ENCODE measurements around the gene LRRC32.
"Not testable (repeated sequence)": the region's sequence is repeated elsewhere in the genome, so short reads cannot be mapped to it uniquely, and the experiment has no call there.

The LRRC32 gene

DNA sequence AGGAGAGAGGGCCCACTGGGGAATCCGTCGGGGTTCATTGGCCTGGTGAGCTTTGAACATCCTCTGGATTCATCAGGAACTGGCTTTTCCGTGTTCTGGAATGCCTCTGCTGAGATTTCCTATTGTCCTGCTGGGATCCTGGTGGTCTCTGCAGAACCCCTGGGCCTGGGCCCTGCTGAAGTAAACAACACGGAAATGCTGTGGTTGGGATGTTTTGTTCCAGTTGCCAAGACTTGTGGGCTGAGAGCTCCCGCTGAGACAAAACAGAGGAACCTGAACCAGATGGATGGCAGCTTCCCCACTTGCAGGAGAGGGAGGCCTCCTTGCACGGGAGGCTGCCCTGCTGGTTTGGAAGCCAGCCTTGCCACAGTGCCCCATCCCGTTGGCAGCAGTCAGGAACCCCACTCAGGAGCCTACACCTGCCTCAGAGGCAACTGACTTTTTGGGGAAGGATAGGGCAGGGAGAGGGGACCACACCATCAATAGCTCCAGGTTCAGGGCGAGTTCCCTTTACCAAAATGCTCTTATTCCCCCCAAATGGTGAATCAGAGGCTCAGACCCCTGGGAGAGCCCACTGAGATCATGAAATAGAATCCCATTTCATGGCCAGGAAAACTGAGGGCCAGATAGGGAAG lies 60.7 kb downstream of the LRRC32 start:
- H3K4me3 ChIP-seq (ENCODE audit: low read depth, low read length): no peak overlapping the region
- TF ChIP-seq, protein P1, sequence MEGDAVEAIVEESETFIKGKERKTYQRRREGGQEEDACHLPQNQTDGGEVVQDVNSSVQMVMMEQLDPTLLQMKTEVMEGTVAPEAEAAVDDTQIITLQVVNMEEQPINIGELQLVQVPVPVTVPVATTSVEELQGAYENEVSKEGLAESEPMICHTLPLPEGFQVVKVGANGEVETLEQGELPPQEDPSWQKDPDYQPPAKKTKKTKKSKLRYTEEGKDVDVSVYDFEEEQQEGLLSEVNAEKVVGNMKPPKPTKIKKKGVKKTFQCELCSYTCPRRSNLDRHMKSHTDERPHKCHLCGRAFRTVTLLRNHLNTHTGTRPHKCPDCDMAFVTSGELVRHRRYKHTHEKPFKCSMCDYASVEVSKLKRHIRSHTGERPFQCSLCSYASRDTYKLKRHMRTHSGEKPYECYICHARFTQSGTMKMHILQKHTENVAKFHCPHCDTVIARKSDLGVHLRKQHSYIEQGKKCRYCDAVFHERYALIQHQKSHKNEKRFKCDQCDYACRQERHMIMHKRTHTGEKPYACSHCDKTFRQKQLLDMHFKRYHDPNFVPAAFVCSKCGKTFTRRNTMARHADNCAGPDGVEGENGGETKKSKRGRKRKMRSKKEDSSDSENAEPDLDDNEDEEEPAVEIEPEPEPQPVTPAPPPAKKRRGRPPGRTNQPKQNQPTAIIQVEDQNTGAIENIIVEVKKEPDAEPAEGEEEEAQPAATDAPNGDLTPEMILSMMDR (IDR thresholded peaks at IDR 0.05; ENCODE audit: borderline replicate concordance, insufficient read depth, low read depth, low read length): no peak

GRCh38 chr11:76608879-76609460 lies 61.6 kb downstream of the LRRC32 start:
- H3K4me3 ChIP-seq (ENCODE audit: low read depth, low read length): not testable (repeated sequence)

DNA sequence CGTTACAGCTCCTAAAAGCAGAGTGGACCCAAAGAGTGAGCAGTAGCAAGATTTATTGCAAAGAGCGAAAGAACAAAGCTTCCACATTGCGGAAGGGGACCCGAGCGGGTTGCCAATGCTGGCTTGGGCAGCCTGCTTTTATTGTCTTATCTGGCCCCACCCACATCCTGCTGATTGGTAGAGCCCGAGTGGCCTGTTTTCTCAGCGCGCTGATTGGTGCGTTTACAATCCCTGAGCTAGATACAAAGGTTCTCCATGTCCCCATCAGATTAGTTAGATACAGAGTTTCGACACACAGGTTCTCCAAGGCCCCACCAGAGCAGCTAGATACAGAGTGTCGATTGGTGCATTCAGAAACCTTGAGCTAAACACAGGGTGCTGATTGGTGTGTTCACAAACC lies 62.3 kb downstream of the LRRC32 start:
- not testable (repeated sequence) for H3K4me3 ChIP-seq (ENCODE audit: low read depth, low read length)

All from GM12875 (cell line).